Mesendoderm (in vitro differentiated cells): ENCODE results near the gene BABAM2.
A peak's percentile ranks its signal among the peaks of the same experiment; 100 is the strongest.

Experiments
- DNase-seq: peaks from one replicate; pipeline ENCODE4 v3.0.0; 2013
- H2AK5ac ChIP-seq: 2 replicates; pipeline ENCODE4 v1.6.1; 2013; ENCODE audit warnings: low read length, inconsistent platforms
- H2BK120ac ChIP-seq: 2 replicates; pipeline ENCODE4 v1.6.1; 2013; ENCODE audit warnings: low read depth, mild to moderate bottlenecking, low read length, moderate library complexity, mixed read lengths
- H2BK15ac ChIP-seq: replicated peaks from 2 replicates; pipeline ENCODE4 v1.6.1; 2013; ENCODE audit warnings: low read depth, mild to moderate bottlenecking, moderate library complexity
- H2BK5ac ChIP-seq: 2 replicates; pipeline ENCODE4 v1.6.1; 2013; ENCODE audit warnings: low read length, inconsistent platforms
- H3K18ac ChIP-seq: 2 replicates; pipeline ENCODE4 v1.6.1; 2013; ENCODE audit warnings: mild to moderate bottlenecking, low read length, mixed read lengths
- H3K23ac ChIP-seq: one replicate; pipeline ENCODE4 v1.6.1; 2013; ENCODE audit warnings: low read length
- H3K27ac ChIP-seq: 2 replicates; pipeline ENCODE4 v1.5.1; 2013; ENCODE audit warnings: low read depth, mild to moderate bottlenecking, inconsistent platforms, low read length, moderate library complexity
- H3K27me3 ChIP-seq: 2 replicates; pipeline ENCODE4 v1.6.1; 2013; ENCODE audit warnings: low read length, control low read depth, mild to moderate bottlenecking, inconsistent platforms; ENCODE audit not compliant: insufficient read depth, poor library complexity
- H3K36me3 ChIP-seq: 2 replicates; pipeline ENCODE4 v1.6.1; 2013; ENCODE audit warnings: low read length, inconsistent platforms; ENCODE audit not compliant: control insufficient read depth, insufficient read depth
- H3K4ac ChIP-seq: one replicate; pipeline ENCODE4 v1.6.1; 2013; ENCODE audit warnings: low read depth, mild to moderate bottlenecking, low read length, moderate library complexity
- H3K4me1 ChIP-seq: 2 replicates; pipeline ENCODE4 v1.6.1; 2013; ENCODE audit warnings: low read depth, low read length, inconsistent platforms; ENCODE audit not compliant: control insufficient read depth
- H3K4me2 ChIP-seq: 2 replicates; pipeline ENCODE4 v1.6.1; 2013; ENCODE audit warnings: low read length
- H3K4me3 ChIP-seq: 2 replicates; pipeline ENCODE4 v1.5.1; 2013; ENCODE audit warnings: mild to moderate bottlenecking, low read length
- H3K56ac ChIP-seq: one replicate; pipeline ENCODE4 v1.6.1; 2013; ENCODE audit warnings: low read length
- H3K79me1 ChIP-seq: 2 replicates; pipeline ENCODE4 v1.6.1; 2013; ENCODE audit warnings: low read length, inconsistent platforms
- H3K79me2 ChIP-seq: 2 replicates; pipeline ENCODE4 v1.6.1; 2013; ENCODE audit warnings: mild to moderate bottlenecking, low read length; ENCODE audit not compliant: control insufficient read depth, insufficient read depth
- H3K9ac ChIP-seq: 2 replicates; pipeline ENCODE4 v1.6.1; 2013; ENCODE audit warnings: low read length, inconsistent platforms
- H4K5ac ChIP-seq: one replicate; pipeline ENCODE4 v1.6.1; 2013; ENCODE audit warnings: low read length
- H4K8ac ChIP-seq: one replicate; pipeline ENCODE4 v1.6.1; 2013; ENCODE audit warnings: low read depth, mild to moderate bottlenecking, control low read depth, low read length, moderate library complexity
- WGBS: extraction: QIAGEN DNeasy Blood & Tissue Kit; methylation state at CpG from one replicate; pipeline ENCODE4 v1.1.7; 2013; ENCODE audit warnings: low lambda C conversion rate, missing lambda C conversion rate; ENCODE audit not compliant: insufficient coverage; ENCODE audit errors: extremely low coverage; 5-methylcytosine and 5-hydroxymethylcytosine counted together

The BABAM2 gene

GRCh38 chr2:27870724-27871123 is 19.8 kb upstream of the BABAM2 start:
- no CpG with 5 or more reads among the region's 3 CpGs for WGBS
- H2BK5ac ChIP-seq = no peak overlapping the region
- no peak overlapping the region for H3K18ac ChIP-seq
- no peak overlapping the region for H3K27ac ChIP-seq
- H3K4me2 ChIP-seq = no peak overlapping the region
- no peaks in the 10 kb centered on the region for H3K36me3 ChIP-seq
- H3K4ac ChIP-seq = no peak overlapping the region
- H4K8ac ChIP-seq = no peak overlapping the region
- H3K4me1 ChIP-seq = no peaks in the 10 kb centered on the region
- H2BK15ac ChIP-seq = no peak overlapping the region
- DNase-seq = no peak
- no peaks in the 10 kb centered on the region for H3K79me1 ChIP-seq
- H3K9ac ChIP-seq = no peak overlapping the region
- no peak overlapping the region for H2BK120ac ChIP-seq
- H2AK5ac ChIP-seq = no peak overlapping the region
- no peak overlapping the region for H3K4me3 ChIP-seq
- H3K56ac ChIP-seq = no peak overlapping the region
- no peaks in the 10 kb centered on the region for H3K27me3 ChIP-seq
- H4K5ac ChIP-seq = no peak overlapping the region
- no peak overlapping the region for H3K23ac ChIP-seq
- no peaks in the 10 kb centered on the region for H3K79me2 ChIP-seq

- no CpG with 5 or more reads among the region's 3 CpGs for WGBS
- Histone ChIP-seq H4K8ac (no peak overlapping the region), H3K4me3 (no peak overlapping the region), H3K79me2 (no peaks in the 10 kb centered on the region), H3K23ac (no peak overlapping the region), H3K4me1 (no peaks in the 10 kb centered on the region), H4K5ac (no peak overlapping the region), H2BK5ac (no peak overlapping the region), H3K79me1 (no peaks in the 10 kb centered on the region), H2AK5ac (no peak overlapping the region), H3K56ac (no peak overlapping the region), H3K4ac (no peak overlapping the region), H3K18ac (no peak overlapping the region), H3K27ac (no peak overlapping the region), H3K27me3 (no peaks in the 10 kb centered on the region), H3K4me2 (no peak overlapping the region), H2BK120ac (no peak overlapping the region), H3K36me3 (no peaks in the 10 kb centered on the region), H2BK15ac (no peak overlapping the region), H3K9ac (no peak overlapping the region)
- peak; percentile 5 for DNase-seq
Measured at GRCh38 chr2:27871802-27872201, 18.7 kb upstream of the BABAM2 start.

GRCh38 chr2:27873091-27873490 is 17.4 kb upstream of the BABAM2 start:
- no peak overlapping the region for H3K4me3 ChIP-seq
- no peak overlapping the region for H3K23ac ChIP-seq
- no peak overlapping the region for H2AK5ac ChIP-seq
- no peaks in the 10 kb centered on the region for H3K79me1 ChIP-seq
- no CpG with 5 or more reads among the region's 1 CpG for WGBS
- H4K5ac ChIP-seq = no peak overlapping the region
- H3K9ac ChIP-seq = no peak overlapping the region
- H2BK15ac ChIP-seq = no peak overlapping the region
- H3K56ac ChIP-seq = no peak overlapping the region
- H3K18ac ChIP-seq = no peak overlapping the region
- no peak for DNase-seq
- no peaks in the 10 kb centered on the region for H3K36me3 ChIP-seq
- no peaks in the 10 kb centered on the region for H3K79me2 ChIP-seq
- no peak overlapping the region for H4K8ac ChIP-seq
- no peak overlapping the region for H3K4ac ChIP-seq
- no peak overlapping the region for H2BK120ac ChIP-seq
- H3K4me1 ChIP-seq = no peaks in the 10 kb centered on the region
- no peak overlapping the region for H2BK5ac ChIP-seq
- H3K27me3 ChIP-seq = no peaks in the 10 kb centered on the region
- no peak overlapping the region for H3K4me2 ChIP-seq
- H3K27ac ChIP-seq = no peak overlapping the region

- H3K23ac ChIP-seq = no peak overlapping the region
- H3K27me3 ChIP-seq = no peaks in the 10 kb centered on the region
- no peak overlapping the region for H3K4ac ChIP-seq
- H4K8ac ChIP-seq = no peak overlapping the region
- no peak overlapping the region for H2BK120ac ChIP-seq
- no peak overlapping the region for H3K4me2 ChIP-seq
- H3K18ac ChIP-seq = no peak overlapping the region
- no peaks in the 10 kb centered on the region for H3K79me2 ChIP-seq
- H3K4me1 ChIP-seq = no peaks in the 10 kb centered on the region
- DNase-seq = no peak
- no peak overlapping the region for H3K56ac ChIP-seq
- H2AK5ac ChIP-seq = no peak overlapping the region
- H3K27ac ChIP-seq = no peak overlapping the region
- H2BK5ac ChIP-seq = no peak overlapping the region
- no peak overlapping the region for H4K5ac ChIP-seq
- H3K9ac ChIP-seq = no peak overlapping the region
- H2BK15ac ChIP-seq = no peak overlapping the region
- H3K36me3 ChIP-seq = no peaks in the 10 kb centered on the region
- no CpG with 5 or more reads among the region's 9 CpGs for WGBS
- no peak overlapping the region for H3K4me3 ChIP-seq
- H3K79me1 ChIP-seq = no peaks in the 10 kb centered on the region
Measured at GRCh38 chr2:27875089-27875881, 15.2 kb upstream of the BABAM2 start.

GRCh38 chr2:27878825-27879224 is 11.7 kb upstream of the BABAM2 start:
- Histone ChIP-seq H3K79me1 (no peaks in the 10 kb centered on the region), H2BK5ac (no peak overlapping the region), H3K4me3 (no peak overlapping the region), H3K56ac (no peak overlapping the region), H3K27me3 (no peaks in the 10 kb centered on the region), H2AK5ac (no peak overlapping the region), H2BK15ac (no peak overlapping the region), H3K9ac (no peak overlapping the region), H3K4me2 (no peak overlapping the region), H3K23ac (no peak overlapping the region), H3K4ac (no peak overlapping the region), H3K4me1 (no peaks in the 10 kb centered on the region), H4K8ac (no peak overlapping the region), H3K79me2 (no peaks in the 10 kb centered on the region), H3K36me3 (no peaks in the 10 kb centered on the region), H3K18ac (no peak overlapping the region), H3K27ac (no peak overlapping the region), H2BK120ac (no peak overlapping the region), H4K5ac (no peak overlapping the region)
- DNase-seq = no peak
- WGBS = no CpG with 5 or more reads among the region's 2 CpGs
